Activated naive CD8-positive, alpha-beta T cell (primary cell): ENCODE results near the gene IL25.

Source experiments
- H3K27ac Mint-ChIP-seq: one replicate; pipeline ENCODE4 v1.8.0; 2021; ENCODE audit warnings: mixed read lengths
- H3K27me3 Mint-ChIP-seq: one replicate; pipeline ENCODE4 v1.8.0; 2021; ENCODE audit warnings: mixed read lengths
- H3K36me3 Mint-ChIP-seq: one replicate; pipeline ENCODE4 v1.8.0; 2021; ENCODE audit warnings: mixed read lengths
- H3K4me1 Mint-ChIP-seq: one replicate; pipeline ENCODE4 v1.8.0; 2021; ENCODE audit warnings: low read depth, mixed read lengths
- H3K4me3 Mint-ChIP-seq: one replicate; pipeline ENCODE4 v1.8.0; 2021; ENCODE audit warnings: mild to moderate bottlenecking, mixed read lengths
- H3K9me3 Mint-ChIP-seq: one replicate; pipeline ENCODE4 v1.8.0; 2021; ENCODE audit warnings: low read depth, mixed read lengths

Gene IL25

GRCh38 chr14:23404331-23404900 is 31.8 kb downstream of the IL25 start:
- Mint-ChIP-seq H3K27me3 (peaks cover 1% of the 10 kb centered on the region), H3K4me3 (no peak overlapping the region), H3K36me3 (no peaks in the 10 kb centered on the region), H3K27ac (no peak overlapping the region), H3K9me3 (no peaks in the 10 kb centered on the region), H3K4me1 (no peaks in the 10 kb centered on the region)

DNA sequence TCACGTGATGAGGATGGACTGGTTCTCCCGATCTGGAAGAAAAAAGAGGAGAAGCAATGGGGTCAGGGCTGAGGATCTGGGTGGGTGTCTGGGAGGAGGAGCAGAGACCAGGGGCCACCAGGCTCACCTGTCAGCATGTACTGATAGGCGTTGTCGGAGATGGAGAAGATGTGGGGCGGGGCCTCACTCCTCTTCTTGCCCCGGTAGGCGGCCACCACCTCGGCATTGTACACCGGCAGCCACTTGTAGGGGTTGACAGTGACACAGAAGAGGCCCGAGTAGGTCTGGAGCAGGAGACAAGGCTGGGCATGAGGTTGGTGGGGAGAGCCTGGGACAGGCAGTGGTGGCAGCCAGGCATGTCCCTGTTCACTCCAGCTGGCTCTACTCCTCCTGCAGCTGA is 32.5 kb downstream of the IL25 start:
- Mint-ChIP-seq H3K4me1 (no peaks in the 10 kb centered on the region), H3K36me3 (no peaks in the 10 kb centered on the region)

DNA sequence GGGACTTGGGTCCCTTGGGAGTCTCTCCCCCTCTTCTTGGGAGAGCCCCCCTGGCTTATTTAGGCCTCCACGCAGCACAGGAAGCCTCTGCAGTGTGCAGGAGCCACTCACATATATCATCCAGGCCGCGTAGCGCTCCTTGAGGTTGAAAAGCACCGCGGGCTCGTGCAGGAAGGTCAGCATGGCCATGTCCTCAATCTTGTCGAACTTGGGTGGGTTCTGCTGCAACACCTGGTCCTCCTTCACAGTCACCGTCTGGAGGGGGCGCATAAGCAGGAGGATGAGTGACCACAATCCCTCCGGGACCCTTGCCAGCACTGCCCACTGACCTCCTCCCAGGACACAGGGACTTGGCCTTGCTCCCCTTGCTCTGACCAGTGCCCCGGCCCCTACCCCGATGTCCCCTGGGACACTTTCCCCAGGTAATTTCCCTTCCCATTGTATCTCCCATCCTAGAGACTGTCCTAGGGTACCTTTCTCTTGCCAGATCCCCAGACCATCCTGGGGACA is 33.0 kb downstream of the IL25 start:
- no peak overlapping the region for H3K4me3 Mint-ChIP-seq
- H3K36me3 Mint-ChIP-seq = no peaks in the 10 kb centered on the region
- H3K27me3 Mint-ChIP-seq = peaks cover 1% of the 10 kb centered on the region
- no peaks in the 10 kb centered on the region for H3K4me1 Mint-ChIP-seq
- no peaks in the 10 kb centered on the region for H3K9me3 Mint-ChIP-seq
- no peak overlapping the region for H3K27ac Mint-ChIP-seq

More for the DNA sequence above, 32.5 kb downstream of the IL25 start:
- H3K27ac Mint-ChIP-seq = no peak overlapping the region
- peaks cover 1% of the 10 kb centered on the region for H3K27me3 Mint-ChIP-seq
- no peak overlapping the region for H3K4me3 Mint-ChIP-seq
- no peaks in the 10 kb centered on the region for H3K9me3 Mint-ChIP-seq

DNA sequence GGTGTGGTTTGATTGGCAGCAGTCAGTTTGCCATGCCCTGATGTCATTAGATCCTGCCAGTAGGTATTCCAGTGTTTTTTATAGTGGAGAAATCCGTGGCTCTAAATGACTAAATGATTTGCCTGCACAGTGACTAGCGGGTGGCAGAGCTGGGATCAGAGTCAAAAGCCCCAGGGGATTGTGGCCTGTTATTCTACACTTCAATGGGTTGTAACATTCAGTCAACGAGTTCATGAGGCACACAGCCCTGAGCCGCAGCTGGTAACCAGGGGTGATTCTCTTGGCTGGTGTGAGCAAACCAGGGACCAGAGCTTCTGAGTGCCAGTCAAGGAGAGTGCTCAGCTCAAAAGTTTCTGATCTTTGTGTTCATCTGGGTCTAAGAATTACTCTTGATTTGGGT is 33.6 kb downstream of the IL25 start:
- no peaks in the 10 kb centered on the region for H3K4me1 Mint-ChIP-seq
- peaks cover 1% of the 10 kb centered on the region for H3K27me3 Mint-ChIP-seq
- no peak overlapping the region for H3K4me3 Mint-ChIP-seq
- H3K27ac Mint-ChIP-seq = no peak overlapping the region
- no peaks in the 10 kb centered on the region for H3K36me3 Mint-ChIP-seq
- H3K9me3 Mint-ChIP-seq = no peaks in the 10 kb centered on the region

GRCh38 chr14:23406725-23407355 is 34.2 kb downstream of the IL25 start:
- H3K27ac Mint-ChIP-seq = no peak overlapping the region
- no peak overlapping the region for H3K4me3 Mint-ChIP-seq
- no peaks in the 10 kb centered on the region for H3K9me3 Mint-ChIP-seq
- no peaks in the 10 kb centered on the region for H3K36me3 Mint-ChIP-seq
- H3K27me3 Mint-ChIP-seq = peaks cover 1% of the 10 kb centered on the region
- H3K4me1 Mint-ChIP-seq = no peaks in the 10 kb centered on the region

DNA sequence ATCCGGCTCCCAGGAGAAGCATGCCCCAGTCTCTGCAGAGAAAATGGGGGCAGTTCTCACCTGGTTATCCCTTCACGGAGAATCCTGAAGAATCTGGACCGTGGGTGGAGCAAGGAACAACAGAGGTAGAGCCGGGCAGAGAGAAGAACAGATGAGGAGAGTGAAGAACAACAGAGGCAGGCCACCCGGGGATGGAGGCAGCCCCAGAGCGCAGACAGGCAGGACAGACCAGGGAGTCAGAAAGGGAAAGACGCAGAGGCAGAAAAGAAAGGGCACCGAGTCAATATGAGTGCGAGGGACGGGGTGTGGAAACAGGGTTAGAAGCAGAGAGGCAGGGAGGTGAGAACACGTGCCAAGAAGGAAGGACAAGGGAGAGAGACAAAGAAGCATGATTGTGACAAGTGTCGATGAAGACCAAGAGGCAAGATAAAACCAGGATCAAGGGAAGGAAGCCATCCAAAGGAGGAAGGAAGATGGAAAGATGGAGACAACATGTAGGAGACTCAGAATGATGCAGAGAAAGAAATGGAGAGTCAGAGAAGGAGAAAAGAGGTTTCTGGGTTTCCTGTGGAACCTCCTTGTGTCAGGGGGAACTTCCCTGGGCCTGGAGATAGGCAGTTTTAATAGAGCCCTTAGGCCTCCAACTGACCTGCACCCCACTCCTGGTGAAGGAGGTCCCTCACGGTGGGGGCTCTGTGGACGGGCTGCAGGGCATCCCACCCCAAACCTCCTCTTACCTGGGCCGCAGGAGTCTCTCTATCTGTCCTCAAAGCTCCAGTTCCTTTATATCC is 35.1 kb downstream of the IL25 start, which contains the start of gene MYH6:
TSS of gene MYH6 (minus strand) at position 758 of the 791 bp plus-strand sequence. CDS start 1,050 bp downstream, outside the sequence.
- H3K4me1 Mint-ChIP-seq = no peaks in the 10 kb centered on the region
- no peaks in the 10 kb centered on the region for H3K9me3 Mint-ChIP-seq
- H3K27me3 Mint-ChIP-seq = peaks cover 1% of the 10 kb centered on the region
- H3K27ac Mint-ChIP-seq = no peak within 1 kb of the TSS
- no peaks in the 10 kb centered on the region for H3K36me3 Mint-ChIP-seq
- no peak within 1 kb of the TSS for H3K4me3 Mint-ChIP-seq

DNA sequence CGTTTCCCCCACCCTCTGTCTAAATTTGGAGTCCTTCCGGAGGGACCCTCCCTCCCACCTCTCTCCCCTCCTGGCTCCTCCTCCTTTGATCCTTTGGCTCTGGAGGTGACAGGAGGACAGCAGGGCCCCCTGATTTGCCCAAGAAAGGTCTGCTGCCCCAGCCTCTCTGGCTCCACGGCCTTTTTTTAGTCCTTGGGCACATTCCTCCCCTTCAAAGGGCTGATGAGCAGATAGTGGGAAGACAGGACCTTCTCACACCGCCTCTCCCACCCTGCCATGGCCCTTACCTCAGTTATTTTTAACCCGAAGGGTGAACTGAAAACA is 35.7 kb downstream of the IL25 start:
- Mint-ChIP-seq H3K4me3 (no peak overlapping the region), H3K9me3 (no peaks in the 10 kb centered on the region), H3K4me1 (no peaks in the 10 kb centered on the region), H3K27me3 (peaks cover 1% of the 10 kb centered on the region), H3K27ac (no peak overlapping the region), H3K36me3 (no peaks in the 10 kb centered on the region)

GRCh38 chr14:23409475-23409874 is 36.9 kb downstream of the IL25 start:
- Mint-ChIP-seq H3K36me3 (no peaks in the 10 kb centered on the region), H3K9me3 (no peaks in the 10 kb centered on the region), H3K4me1 (no peaks in the 10 kb centered on the region), H3K27ac (no peak overlapping the region), H3K4me3 (no peak overlapping the region), H3K27me3 (peaks cover 1% of the 10 kb centered on the region)

DNA sequence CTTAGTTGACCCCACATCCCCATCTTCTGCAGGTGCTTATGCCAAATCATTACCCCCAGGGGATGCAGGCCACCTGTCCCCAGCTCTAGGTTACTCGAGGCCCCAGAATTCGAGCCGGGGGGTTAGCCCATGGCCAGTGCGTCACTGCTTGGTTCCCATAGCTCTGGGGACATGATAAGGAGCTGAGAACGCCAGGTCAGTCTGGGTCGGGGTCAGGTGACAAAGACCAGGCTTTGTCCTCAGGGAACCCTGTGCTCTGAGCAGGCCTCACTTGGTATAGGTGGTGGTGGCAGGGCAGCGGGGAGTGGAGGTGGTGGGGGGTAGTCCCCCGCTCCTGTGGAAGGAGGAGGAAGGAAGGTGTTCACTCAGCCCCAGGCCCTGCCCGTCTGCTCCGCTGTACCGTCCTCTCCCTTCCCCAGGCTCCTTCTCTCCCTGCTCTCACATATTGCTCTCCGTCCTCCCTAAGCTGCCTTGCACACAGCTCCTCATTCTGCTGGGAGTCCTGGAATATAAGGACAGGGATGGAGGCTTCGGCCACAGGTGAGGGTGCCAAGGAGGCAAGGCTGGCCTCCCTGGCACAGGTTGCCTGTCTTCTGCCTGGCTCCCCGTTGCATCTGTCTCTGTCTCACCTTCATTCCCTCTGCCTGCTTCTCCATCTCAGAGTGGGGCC is 37.5 kb downstream of the IL25 start:
- H3K4me3 Mint-ChIP-seq = no peak overlapping the region
- H3K27ac Mint-ChIP-seq = no peak overlapping the region
- no peaks in the 10 kb centered on the region for H3K36me3 Mint-ChIP-seq
- no peaks in the 10 kb centered on the region for H3K4me1 Mint-ChIP-seq
- peaks cover 1% of the 10 kb centered on the region for H3K27me3 Mint-ChIP-seq
- no peaks in the 10 kb centered on the region for H3K9me3 Mint-ChIP-seq

DNA sequence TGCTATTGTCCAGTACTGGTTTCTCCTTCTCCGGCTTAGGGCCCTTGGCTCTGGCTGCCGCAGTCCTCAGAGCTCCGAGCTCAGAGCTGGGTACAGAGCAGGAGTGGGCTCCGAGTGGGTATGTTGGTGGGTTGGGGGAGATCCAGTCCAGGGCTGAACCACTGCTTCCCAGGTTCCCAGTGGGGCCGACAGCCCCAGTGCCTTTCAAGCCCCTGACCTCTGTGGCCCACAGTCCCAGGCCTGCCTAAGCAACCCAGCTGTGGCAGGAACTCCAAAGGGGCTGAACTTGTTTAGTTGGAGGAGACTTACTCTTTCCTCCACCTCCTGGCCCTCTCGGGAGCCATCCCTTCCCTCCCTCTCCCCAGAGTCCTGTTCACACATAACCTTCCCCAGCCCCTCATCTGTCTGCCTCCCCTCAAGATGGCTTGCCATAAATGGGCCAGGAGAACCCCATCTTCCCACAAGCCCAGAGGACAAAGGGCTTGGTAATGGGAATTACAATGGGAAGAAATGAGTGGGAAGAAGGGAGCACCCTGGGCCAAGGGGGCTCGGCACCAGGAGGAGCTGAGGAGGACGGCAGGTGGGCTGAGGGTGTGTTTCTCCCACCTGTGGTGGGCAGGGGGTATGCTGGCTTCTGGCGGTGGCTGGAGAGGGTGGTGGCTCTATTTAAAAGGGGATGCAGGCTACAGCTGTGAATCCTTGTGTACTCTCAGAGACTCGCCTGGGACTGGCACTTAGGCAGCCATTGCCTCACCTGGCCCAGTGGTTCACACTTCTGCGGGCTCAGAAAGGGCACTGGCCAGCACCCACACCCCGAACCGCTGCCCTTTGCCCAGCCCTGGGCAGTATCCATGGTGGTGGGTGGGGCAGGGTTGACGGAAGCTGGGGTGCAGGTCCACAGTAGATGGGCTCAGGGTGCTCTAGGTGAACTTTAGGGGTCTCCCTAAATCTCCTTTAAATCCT is 39.2 kb downstream of the IL25 start:
- Mint-ChIP-seq H3K9me3 (no peaks in the 10 kb centered on the region), H3K36me3 (no peaks in the 10 kb centered on the region), H3K27me3 (peaks cover under 1% of the 10 kb centered on the region), H3K4me1 (no peaks in the 10 kb centered on the region), H3K4me3 (no peak overlapping the region), H3K27ac (no peak overlapping the region)

DNA sequence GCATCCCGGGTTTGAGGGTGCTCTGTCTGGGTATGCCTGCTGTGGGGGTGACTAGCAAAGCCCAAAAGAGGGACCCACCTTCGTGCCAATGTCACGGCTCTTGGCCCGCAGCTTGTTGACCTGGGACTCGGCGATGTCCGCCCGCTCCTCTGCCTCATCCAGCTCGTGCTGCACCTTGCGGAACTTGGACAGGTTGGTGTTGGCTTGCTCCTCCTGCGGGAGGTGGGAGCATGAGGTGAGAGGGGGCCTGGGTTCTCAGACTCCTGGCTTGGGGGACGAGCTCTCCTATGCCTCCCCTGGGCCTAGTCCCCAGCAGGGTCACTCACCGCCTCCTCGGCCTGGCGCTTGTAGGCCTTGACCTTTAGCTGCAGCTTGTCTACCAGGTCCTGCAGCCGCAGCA is 41.1 kb downstream of the IL25 start:
- H3K4me1 Mint-ChIP-seq = no peaks in the 10 kb centered on the region
- H3K4me3 Mint-ChIP-seq = no peak overlapping the region
- no peaks in the 10 kb centered on the region for H3K36me3 Mint-ChIP-seq
- no peak overlapping the region for H3K27ac Mint-ChIP-seq
- H3K27me3 Mint-ChIP-seq = peaks cover 1% of the 10 kb centered on the region
- no peaks in the 10 kb centered on the region for H3K9me3 Mint-ChIP-seq

GRCh38 chr14:23414254-23414653 is 41.6 kb downstream of the IL25 start:
- Mint-ChIP-seq H3K9me3 (no peaks in the 10 kb centered on the region), H3K4me3 (no peak overlapping the region), H3K27me3 (peaks cover 1% of the 10 kb centered on the region)

GRCh38 chr14:23414906-23415820 is 42.6 kb downstream of the IL25 start:
- H3K4me1 Mint-ChIP-seq = no peaks in the 10 kb centered on the region
- H3K9me3 Mint-ChIP-seq = no peaks in the 10 kb centered on the region
- H3K27ac Mint-ChIP-seq = no peak overlapping the region
- H3K27me3 Mint-ChIP-seq = peaks cover 1% of the 10 kb centered on the region
- no peak overlapping the region for H3K4me3 Mint-ChIP-seq
- no peaks in the 10 kb centered on the region for H3K36me3 Mint-ChIP-seq

More at GRCh38 chr14:23414254-23414653, 41.6 kb downstream of the IL25 start:
- no peaks in the 10 kb centered on the region for H3K36me3 Mint-ChIP-seq
- no peaks in the 10 kb centered on the region for H3K4me1 Mint-ChIP-seq
- no peak overlapping the region for H3K27ac Mint-ChIP-seq
